HUES64 (cell line): Measurements from ENCODE around the gene ADCYAP1.

Experiments
- H3K27ac ChIP-seq: 2 replicates; pipeline ENCODE4 v1.7.0; 2013; ENCODE audit warnings: low read depth, low read length, inconsistent platforms
- H3K27me3 ChIP-seq: 2 replicates; pipeline ENCODE4 v1.6.1; 2013; ENCODE audit warnings: mild to moderate bottlenecking, low read length; ENCODE audit not compliant: insufficient read depth
- H3K36me3 ChIP-seq: 2 replicates; pipeline ENCODE4 v1.6.1; 2013; ENCODE audit warnings: mild to moderate bottlenecking, low read length; ENCODE audit not compliant: insufficient read depth
- H3K4me1 ChIP-seq: 2 replicates; pipeline ENCODE4 v1.6.1; 2013; ENCODE audit warnings: mild to moderate bottlenecking, low read length, moderate library complexity; ENCODE audit not compliant: insufficient read depth
- H3K4me3 ChIP-seq: 2 replicates; pipeline ENCODE4 v1.5.1; 2013; ENCODE audit warnings: mild to moderate bottlenecking, low read length, moderate library complexity
- H3K9ac ChIP-seq: 2 replicates; pipeline ENCODE4 v1.6.1; 2013; ENCODE audit warnings: mild to moderate bottlenecking, low read depth, low read length
- H3K9me3 ChIP-seq: 2 replicates; pipeline ENCODE4 v1.6.1; 2013; ENCODE audit warnings: low read depth, low read length; ENCODE audit not compliant: insufficient read depth
- WGBS: fragments of 150-250, 120-280 bp; methylation state at CpG from one replicate; pipeline ENCODE4 v1.1.7; 2013; ENCODE audit warnings: missing lambda C conversion rate; 5-methylcytosine and 5-hydroxymethylcytosine counted together

Gene ADCYAP1

GRCh38 chr18:901761-902160 is 2.9 kb upstream of the ADCYAP1 start:
- Histone ChIP-seq H3K27ac (no peak overlapping the region; the same call in 1 of the 2 replicates), H3K27me3 (peaks cover 80% of the 10 kb centered on the region)

GRCh38 chr18:902229-902628 is 2.4 kb upstream of the ADCYAP1 start:
- whole genome bisulfite sequencing, result 33% methylated on average over 9 of the region's 9 CpGs
- Histone ChIP-seq H3K4me1 (0 out of 2 replicates have a peak, but pooled peaks cover 11% of the 10 kb centered on the region), H3K36me3 (no peaks in the 10 kb centered on the region), H3K4me3 (no peak overlapping the region), H3K27ac (no peak overlapping the region; the same call in 1 of the 2 replicates), H3K9me3 (no peaks in the 10 kb centered on the region), H3K9ac (no peak overlapping the region), H3K27me3 (peaks cover 85% of the 10 kb centered on the region)

More at GRCh38 chr18:901761-902160, 2.9 kb upstream of the ADCYAP1 start:
- no peak overlapping the region for H3K4me3 ChIP-seq
- H3K9me3 ChIP-seq, result no peaks in the 10 kb centered on the region
- no peak overlapping the region for H3K9ac ChIP-seq
- 0 out of 2 replicates have a peak, but pooled peaks cover 11% of the 10 kb centered on the region for H3K4me1 ChIP-seq
- H3K36me3 ChIP-seq, result no peaks in the 10 kb centered on the region

GRCh38 chr18:903701-904100 is 970 bp upstream of the ADCYAP1 start:
- H3K4me3 ChIP-seq, result no peak overlapping the region
- H3K36me3 ChIP-seq, result no peaks in the 10 kb centered on the region
- H3K9ac ChIP-seq, result no peak overlapping the region
- peaks cover 94% of the 10 kb centered on the region for H3K27me3 ChIP-seq
- H3K9me3 ChIP-seq, result no peaks in the 10 kb centered on the region; the same call in 1 of the 2 replicates
- no peak overlapping the region for H3K27ac ChIP-seq
- H3K4me1 ChIP-seq, result peaks cover 13% of the 10 kb centered on the region
- under 1% methylated on average over 10 of the region's 11 CpGs for WGBS

- Histone ChIP-seq H3K4me3 (peak overlapping the region; percentile 45), H3K27me3 (peaks cover 100% of the 10 kb centered on the region), H3K9me3 (no peaks in the 10 kb centered on the region; the same call in 1 of the 2 replicates), H3K4me1 (peaks cover 16% of the 10 kb centered on the region), H3K36me3 (no peaks in the 10 kb centered on the region), H3K27ac (no peak overlapping the region), H3K9ac (no peak overlapping the region)
- WGBS, result 2% methylated on average over 33 of the region's 33 CpGs
Measured at GRCh38 chr18:905307-905947, 756 bp downstream of the ADCYAP1 start.

GRCh38 chr18:905948-906415 is 1.3 kb downstream of the ADCYAP1 start:
- WGBS, result 1% methylated on average over 26 of the region's 26 CpGs
- Histone ChIP-seq H3K9ac (no peak overlapping the region), H3K4me1 (peaks cover 16% of the 10 kb centered on the region), H3K36me3 (no peaks in the 10 kb centered on the region), H3K27ac (no peak overlapping the region), H3K4me3 (peak overlapping the region; percentile 45), H3K9me3 (no peaks in the 10 kb centered on the region; the same call in 1 of the 2 replicates), H3K27me3 (peaks cover 100% of the 10 kb centered on the region)

GRCh38 chr18:906416-907114 is 1.9 kb downstream of the ADCYAP1 start:
- no peak overlapping the region for H3K9ac ChIP-seq
- H3K27me3 ChIP-seq, result peaks cover 100% of the 10 kb centered on the region
- H3K27ac ChIP-seq, result no peak overlapping the region
- WGBS, result under 1% methylated on average over 47 of the region's 47 CpGs
- H3K9me3 ChIP-seq, result no peaks in the 10 kb centered on the region; the same call in 1 of the 2 replicates
- peaks cover 19% of the 10 kb centered on the region for H3K4me1 ChIP-seq
- H3K36me3 ChIP-seq, result no peaks in the 10 kb centered on the region
- peak overlapping the region; percentile 45 for H3K4me3 ChIP-seq

- WGBS, result under 1% methylated on average over 68 of the region's 75 CpGs
- Histone ChIP-seq H3K9ac (no peak overlapping the region), H3K9me3 (no peaks in the 10 kb centered on the region; the same call in 1 of the 2 replicates), H3K4me3 (peak overlapping the region; percentile 45), H3K27ac (no peak overlapping the region), H3K4me1 (peaks cover 19% of the 10 kb centered on the region), H3K27me3 (peaks cover 100% of the 10 kb centered on the region), H3K36me3 (no peaks in the 10 kb centered on the region)
Measured at GRCh38 chr18:907115-907884, 2.6 kb downstream of the ADCYAP1 start.

- Histone ChIP-seq H3K4me1 (peaks cover 19% of the 10 kb centered on the region), H3K9ac (no peak overlapping the region), H3K9me3 (no peaks in the 10 kb centered on the region; the same call in 1 of the 2 replicates), H3K27me3 (peaks cover 100% of the 10 kb centered on the region), H3K36me3 (no peaks in the 10 kb centered on the region), H3K27ac (no peak overlapping the region), H3K4me3 (peak overlapping the region; percentile 45)
- WGBS, result 3% methylated on average over 54 of the region's 55 CpGs
Measured at GRCh38 chr18:907885-908757, 3.5 kb downstream of the ADCYAP1 start.

GRCh38 chr18:908758-909724 is 4.4 kb downstream of the ADCYAP1 start:
- peak overlapping the region; percentile 45 for H3K4me3 ChIP-seq
- no peaks in the 10 kb centered on the region for H3K36me3 ChIP-seq
- H3K9me3 ChIP-seq, result no peaks in the 10 kb centered on the region; the same call in 1 of the 2 replicates
- peaks cover 100% of the 10 kb centered on the region for H3K27me3 ChIP-seq
- 2% methylated on average over 67 of the region's 69 CpGs for WGBS
- H3K27ac ChIP-seq, result no peak overlapping the region
- H3K4me1 ChIP-seq, result peaks cover 16% of the 10 kb centered on the region
- H3K9ac ChIP-seq, result no peak overlapping the region
